Neural cell (in vitro differentiated cells): ENCODE measurements around the gene RNU6-1.
A peak's percentile ranks its signal among the peaks of the same experiment; 100 is the strongest.

ENCODE experiments used
- CTCF ChIP-seq: fragments of 450-650 bp; IDR thresholded peaks from 2 replicates; pipeline ENCODE4 v1.5.1; 2014; ENCODE audit warnings: antibody characterized with exemption, mild to moderate bottlenecking, moderate library complexity; ENCODE audit not compliant: poor library complexity, severe bottlenecking
- EP300 ChIP-seq: fragments of 450-650 bp; conservative IDR thresholded peaks from 2 replicates; pipeline ENCODE4 v1.6.1; 2014; ENCODE audit warnings: antibody characterized with exemption, mild to moderate bottlenecking, moderate library complexity; ENCODE audit not compliant: poor library complexity, severe bottlenecking
- EZH2 ChIP-seq: fragments of 200-600, 300-800 bp; shearing (Covaris generic), sonication (generic); IDR thresholded peaks from 2 replicates; pipeline ENCODE4 v1.6.1; 2014; ENCODE audit warnings: antibody characterized with exemption, low read length, borderline replicate concordance, mild to moderate bottlenecking; ENCODE audit not compliant: insufficient read depth, poor library complexity, severe bottlenecking
- POLR2AphosphoS5 ChIP-seq: IDR thresholded peaks from 2 replicates; pipeline ENCODE4 v1.6.1; 2012
- RAD21 ChIP-seq: fragments of 450-650 bp; conservative IDR thresholded peaks from 2 replicates; pipeline ENCODE4 v1.6.1; 2014; ENCODE audit warnings: antibody characterized with exemption, mild to moderate bottlenecking, moderate library complexity
- REST ChIP-seq: IDR thresholded peaks from 2 replicates; pipeline ENCODE4 v1.6.1; 2012; ENCODE audit warnings: borderline replicate concordance
- SMC3 ChIP-seq: fragments of 450-650 bp; conservative IDR thresholded peaks from 2 replicates; pipeline ENCODE4 v1.6.1; 2014; ENCODE audit warnings: antibody characterized with exemption, mild to moderate bottlenecking, moderate library complexity; ENCODE audit not compliant: poor library complexity

- no peak for TF ChIP-seq CTCF
- TF ChIP-seq REST, result no peak
- TF ChIP-seq POLR2AphosphoS5, result no peak
- peak; percentile 46 for TF ChIP-seq EZH2
- no peak for TF ChIP-seq EP300
- no peak for TF ChIP-seq SMC3
- TF ChIP-seq RAD21, result no peak
Measured at GRCh38 chr15:67826717-67827561, 12.9 kb downstream of the RNU6-1 start.
